COLO668 (cell line): ENCODE results near the gene MBNL2.
A peak's percentile ranks its signal among the peaks of the same experiment; 100 is the strongest.

Experiments
- DNase-seq: peaks from one replicate; lab custom pipeline; 2025; ENCODE audit not compliant: unreplicated experiment; lab: John Stamatoyannopoulos, UW

Gene MBNL2

DNA sequence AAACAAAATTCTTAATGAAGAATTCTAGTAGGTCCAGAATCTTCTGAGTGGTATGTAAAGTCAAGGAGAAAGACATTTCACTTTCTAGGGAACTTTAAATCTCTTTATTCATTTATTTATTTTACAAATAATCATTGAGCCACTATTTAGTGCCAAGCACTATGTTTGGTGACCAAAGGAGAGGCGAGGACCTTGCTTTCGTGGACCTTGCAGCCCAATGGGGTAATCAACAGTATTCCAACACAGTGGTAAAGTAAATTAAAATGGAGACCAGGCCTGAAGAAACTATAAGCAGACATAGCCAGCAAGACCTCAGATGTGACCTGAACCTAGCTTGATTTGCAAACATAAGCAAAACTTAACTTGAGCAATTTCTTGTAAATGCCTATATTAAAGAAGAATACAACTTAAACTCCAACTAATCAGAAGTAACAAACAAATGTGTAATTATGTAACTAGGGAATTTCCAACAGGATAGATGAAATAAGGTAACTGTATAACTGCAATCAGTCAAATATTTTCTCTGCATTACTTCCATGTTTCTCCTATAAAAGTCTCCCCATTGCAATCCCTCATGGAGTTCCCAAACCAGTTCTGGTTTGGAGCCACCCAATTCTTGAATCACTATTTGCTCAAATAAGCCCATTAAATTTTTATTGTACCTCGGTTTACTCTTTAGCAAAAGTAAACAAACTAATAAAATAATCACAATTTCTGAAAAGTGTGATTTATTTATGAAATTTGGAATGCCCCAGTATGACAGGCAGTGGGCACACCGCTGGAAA, 67.6 kb downstream of the MBNL2 start:
- DNase-seq, result no peak

DNA sequence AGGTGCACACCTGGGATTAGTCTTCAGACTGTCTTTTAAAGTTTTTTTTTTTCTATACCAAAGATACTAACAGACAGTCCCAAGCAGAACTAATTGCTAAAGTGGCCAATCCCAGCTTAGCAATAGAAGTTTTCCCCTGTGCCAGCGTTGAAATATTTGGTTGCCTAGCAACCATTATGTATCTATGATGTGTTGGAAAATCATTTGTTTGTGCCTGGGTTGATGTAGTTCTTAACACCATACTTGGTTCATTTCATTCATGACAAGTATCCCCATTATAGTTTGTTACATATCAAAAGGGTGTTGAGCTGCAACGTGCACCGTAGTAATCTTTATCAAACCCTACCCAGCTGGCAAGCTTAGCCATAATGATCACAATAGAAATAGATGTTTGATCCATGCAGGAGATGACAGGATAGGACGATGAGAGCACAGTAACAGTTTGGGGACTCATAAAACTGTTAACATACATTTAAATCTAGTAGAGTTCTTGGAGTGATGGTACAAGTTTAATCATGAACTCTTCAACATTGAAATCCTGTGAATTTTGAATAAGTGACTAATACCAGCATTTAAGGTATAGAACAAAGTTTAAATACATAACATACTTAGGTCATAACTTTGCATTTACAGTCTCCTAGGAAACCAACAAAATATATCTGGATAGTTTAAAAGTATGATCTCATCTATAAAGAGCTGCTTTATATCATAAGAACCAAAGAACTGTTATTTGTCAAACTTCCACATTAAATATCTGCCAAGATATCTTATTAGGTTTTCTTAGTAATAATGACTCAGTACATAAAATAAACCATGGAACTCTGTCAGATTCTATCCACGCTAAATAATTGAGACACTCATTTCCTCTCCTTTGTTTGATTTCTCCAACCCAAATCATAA, 73.4 kb downstream of the MBNL2 start:
- no peak for DNase-seq

DNA sequence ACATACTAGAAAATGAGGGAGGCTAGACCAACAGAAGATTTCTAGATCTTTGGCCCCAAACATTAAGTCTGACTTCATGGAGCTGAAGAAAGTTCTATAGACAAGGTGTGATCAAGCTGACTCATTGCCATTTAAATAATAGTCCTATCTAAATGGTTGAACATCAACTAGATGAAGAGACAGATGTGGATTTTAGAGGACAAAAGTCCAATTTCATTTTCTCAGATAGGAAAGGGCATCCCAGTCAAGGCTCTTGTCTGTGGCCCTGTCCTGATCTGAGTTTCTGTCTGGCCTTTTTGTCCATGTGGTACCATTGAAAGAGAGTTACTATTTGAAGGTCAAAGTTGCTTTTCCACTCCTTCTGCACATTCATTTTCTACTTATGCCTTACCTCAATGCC, 74.6 kb downstream of the MBNL2 start:
- no peak for DNase-seq

DNA sequence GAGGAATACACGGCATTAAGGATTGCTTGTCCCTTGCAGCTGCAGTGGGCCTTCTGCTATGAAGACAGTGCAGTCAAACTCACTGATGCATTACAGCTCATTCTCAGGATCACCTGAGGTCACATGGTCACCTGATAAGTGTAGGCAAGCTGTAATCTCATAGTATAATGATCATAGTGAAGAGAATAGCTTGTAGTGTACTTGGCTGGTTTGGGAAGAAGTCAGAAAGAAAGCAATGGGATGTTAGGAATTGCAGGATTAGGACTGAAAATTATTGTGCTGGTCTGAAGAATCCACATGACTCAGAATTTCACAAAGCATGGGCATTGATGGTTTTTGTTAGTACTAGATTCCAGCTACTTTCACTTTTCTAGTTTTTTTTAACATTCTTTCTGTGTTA, 76.7 kb downstream of the MBNL2 start:
- DNase-seq, result no peak

DNA sequence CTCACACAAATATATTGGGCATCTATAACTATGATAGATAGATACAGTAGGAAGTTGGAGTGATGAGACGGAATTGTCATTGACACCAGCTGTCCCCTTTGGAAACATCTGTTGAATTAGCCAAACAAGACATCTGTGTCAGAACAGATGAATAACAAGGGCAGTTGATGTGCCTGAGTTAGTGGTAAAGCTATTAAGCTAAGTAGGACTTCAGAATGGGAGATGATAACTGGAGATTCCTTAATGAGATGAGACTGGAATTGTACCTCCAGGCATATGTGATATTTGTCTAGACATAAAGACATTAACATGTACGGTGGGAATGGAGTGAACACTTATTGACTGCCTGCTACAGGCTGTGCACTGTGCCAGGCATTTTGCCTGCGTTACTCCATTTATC, 78.7 kb downstream of the MBNL2 start:
- DNase-seq, result no peak

DNA sequence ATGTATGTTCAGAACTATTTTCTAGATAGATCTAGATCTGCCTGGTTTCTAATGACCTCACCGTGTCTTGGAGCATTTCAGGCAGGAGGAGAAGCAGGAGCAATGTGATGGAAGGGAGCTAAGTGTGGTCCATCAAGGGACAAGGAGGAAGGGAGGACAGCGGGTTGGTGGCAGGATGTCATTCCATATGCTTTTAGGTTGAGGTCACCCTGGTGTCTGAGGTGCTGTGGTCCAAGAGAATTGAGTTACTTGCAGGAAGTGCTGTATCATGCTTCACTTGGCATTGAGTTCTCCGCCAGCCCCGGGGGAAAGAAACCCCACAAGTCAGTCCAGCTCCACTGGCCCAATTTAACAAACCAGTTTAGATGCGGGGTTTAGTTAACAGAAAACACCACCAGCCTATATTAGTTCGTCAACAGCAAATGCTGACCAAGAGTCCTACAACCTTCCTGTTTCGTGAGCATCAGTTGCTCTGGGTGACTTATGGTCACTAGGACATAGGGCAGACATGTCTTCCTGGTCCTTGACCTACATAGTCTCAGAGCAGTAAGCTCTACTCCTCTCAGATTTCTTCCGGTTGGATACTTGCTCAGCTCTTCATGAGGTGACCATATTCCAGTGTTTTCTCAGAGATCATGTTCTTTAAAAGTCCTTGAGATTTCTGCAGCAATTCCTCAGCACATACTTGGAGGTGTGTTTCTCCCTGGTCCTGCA, 79.4 kb downstream of the MBNL2 start:
- DNase-seq, result no peak

DNA sequence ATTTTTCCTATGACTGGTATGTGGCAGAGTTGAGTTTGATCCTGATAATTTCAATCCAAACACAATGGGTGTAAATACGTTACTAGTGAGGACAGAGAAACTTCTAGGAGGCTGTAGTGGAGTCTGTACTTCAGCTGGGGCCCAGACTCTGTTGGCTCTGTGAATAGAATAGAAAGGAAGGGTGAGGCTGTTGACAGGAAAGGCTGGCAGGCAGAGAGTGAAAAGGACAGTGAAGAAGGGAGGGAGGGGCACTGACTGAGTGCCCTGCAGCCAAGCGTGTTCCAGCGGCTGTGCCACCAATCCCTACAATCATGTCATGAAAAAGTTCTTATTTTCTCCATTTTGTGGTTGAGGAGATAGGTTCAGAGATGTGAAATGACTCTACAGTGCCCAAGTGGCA, 80.5 kb downstream of the MBNL2 start:
- DNase-seq, result no peak

DNA sequence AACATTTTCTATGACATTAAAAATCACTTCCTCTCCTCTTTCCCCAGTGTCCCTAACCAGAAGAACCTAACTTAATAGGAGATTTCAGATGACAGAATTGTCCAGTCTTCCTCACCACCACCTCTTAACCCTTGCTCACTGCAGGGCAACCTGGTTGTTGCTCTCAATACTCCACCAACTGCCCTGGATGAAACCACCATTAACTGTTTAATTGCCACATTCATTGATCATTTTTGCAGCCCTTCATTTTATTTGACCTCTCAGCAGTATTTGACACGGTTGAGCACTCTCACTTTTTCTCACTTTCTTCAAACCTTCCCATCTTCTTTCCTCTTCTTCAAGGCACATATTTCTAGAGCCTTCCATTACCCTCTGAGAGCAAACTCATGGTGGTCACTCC, 84.0 kb downstream of the MBNL2 start:
- DNase-seq, result no peak

DNA sequence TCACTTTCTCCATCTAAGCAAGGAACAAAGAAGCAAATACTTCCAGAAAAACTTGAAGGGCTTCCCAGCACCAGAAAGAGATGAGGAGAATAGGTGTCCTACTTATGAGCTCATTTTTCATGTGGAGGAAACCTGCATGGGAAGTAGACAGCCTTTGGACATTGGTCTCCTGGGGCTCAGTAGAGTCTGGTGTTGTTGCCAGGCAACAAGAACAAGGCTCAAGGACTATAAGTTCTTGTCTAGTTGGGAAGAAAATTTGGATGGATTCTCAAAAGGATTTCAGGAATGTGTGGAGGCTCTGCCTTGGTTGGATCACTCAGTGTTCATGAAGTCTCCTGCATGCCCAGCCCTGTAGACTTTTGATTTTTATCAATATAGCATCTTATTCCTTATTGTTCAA, 84.5 kb downstream of the MBNL2 start:
- DNase-seq, result no peak

DNA sequence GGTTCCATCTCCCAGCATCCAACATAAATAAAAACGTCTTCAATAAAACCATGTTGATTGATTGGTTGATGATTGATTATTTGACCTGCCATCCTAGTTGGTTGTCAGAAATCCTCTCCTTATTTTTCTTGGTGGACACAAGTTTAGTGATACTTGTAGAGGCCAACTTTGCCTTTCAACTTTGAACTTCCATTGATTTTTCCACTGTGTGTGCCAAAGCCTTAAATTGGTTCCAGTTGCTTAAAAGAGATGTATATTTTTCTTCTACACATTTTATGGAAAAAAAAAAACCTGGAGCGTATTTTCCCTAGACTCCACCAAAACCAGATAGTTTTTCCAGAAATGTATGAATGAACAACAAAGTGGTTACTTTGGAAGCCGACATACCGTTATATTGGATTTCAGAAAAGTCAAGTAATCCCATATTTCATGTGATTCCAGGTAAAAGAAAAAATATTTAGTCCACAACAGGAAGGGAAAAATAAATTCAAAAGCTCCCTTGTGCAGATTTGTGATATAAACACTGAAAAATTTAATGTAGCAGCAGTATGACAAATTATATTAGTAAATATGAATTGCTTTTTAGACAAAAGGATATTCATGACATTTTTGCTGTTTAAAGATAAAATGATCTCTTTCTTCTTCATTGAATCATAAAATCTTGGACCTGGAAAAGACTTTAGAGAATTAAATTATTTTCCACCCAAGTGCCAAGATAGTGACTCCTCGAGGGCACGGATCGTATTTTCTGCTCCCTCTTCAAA, 85.2 kb downstream of the MBNL2 start:
- DNase-seq, result no peak

DNA sequence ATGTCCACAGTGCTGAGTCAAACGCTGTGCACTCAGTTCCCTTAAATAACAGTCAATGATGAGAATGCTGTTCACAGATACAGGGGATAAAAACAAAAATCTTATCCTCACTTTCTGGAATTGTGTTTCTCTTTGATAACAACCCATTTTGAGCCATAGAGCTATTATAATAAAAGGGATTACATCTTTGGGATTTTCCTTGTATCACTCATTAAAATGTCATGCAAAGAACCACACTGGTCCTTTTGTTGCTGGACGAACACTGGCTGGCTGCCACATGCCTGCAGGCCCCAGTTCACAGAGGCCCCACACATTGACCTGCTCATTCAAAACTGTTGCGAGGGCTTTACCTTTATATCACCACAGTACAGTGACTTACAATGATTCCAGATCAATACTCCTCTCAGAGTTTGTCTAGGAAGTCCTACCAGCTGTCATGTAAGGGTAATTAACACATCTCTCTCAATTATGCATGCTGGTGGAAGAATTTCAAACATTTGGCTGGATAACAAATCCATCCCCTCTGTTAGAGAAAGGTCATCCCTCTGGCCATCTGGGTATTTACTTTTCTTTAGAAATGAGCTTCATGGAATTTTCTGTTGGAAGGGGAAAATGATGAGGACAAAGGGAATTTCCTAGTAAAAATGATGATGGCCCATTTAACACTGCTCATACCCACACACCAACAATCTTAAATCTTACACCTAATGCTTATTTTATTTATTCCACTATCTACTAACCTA, 85.9 kb downstream of the MBNL2 start:
- DNase-seq, result peak; percentile 54

DNA sequence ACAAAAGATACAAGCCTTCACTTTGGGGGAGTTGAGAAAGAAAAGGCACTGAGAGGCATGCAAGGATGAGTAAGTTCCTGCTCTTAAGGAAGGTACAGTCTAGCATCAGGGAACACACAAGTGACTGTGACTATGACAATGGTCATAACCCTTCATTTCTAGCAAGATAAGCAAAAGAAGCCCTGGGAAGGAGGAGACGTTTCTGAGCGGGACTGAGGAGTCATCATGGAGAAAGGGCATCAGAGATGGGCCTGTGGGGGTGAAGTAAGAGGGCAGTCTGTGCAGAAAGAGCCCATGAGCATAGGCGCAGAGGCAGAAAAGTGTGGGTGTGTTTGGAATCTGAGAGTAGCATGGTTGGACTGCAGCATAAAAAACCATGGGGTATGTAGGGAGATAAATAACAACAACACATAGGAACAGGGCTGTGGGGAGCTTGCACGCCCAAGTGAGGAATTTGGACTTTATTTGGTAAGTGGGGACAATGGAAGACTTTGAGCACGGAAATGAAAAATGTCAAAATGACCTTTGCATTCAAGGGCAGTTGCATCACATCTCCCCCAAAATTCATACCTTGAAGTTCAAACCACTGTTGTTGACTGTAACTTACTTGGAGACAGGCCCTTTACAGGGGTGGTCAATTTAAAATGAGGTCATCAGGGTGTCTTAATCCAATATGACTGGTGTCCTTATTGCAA, 86.7 kb downstream of the MBNL2 start:
- DNase-seq, result no peak

DNA sequence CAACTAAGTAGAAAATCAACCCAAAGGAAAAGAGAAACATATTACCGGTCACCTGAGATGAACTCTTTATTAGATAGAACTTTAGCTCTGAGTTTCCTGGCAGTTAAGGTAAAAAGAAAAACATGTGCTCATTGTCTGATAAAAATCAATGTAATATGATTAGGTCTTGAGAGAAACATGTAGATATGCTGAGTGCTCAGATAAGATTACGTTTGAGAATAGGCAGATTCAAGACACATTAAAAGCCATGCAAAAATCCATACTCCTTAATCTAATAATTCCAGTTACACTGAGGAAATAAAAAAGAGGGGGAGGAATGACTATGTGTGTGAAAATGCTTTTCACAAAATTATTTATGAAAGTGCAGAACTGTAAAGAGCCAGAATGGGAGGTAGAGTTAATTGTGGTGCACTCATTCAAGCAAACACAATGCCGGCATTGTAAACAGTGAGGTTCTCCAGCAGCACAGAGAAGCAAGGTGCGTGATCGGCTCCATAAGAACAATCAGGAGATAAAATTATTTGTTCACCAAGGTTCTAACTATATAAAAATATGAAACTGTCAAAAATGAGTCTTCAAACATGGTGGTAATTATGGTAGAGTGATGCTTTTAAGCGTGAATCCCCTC, 88.8 kb downstream of the MBNL2 start:
- no peak for DNase-seq

DNA sequence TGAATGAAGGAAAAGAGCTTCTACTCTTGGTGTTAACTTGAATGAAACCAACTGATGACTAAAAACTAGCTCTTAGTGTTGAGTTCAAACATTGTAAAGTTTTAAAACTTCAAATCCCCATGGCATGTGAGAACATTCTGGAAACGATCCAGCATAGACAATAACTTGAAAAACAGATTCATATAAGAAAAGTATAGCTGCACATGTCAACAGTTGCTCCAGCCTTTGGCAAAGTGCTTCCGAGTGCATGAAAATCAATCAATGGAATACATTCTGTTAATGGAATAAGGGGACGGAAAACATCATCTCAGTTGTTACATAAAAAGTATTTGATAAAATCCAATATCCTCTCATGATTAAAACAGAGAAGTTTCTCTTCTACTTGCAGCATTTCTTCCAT, 89.8 kb downstream of the MBNL2 start:
- DNase-seq, result no peak

DNA sequence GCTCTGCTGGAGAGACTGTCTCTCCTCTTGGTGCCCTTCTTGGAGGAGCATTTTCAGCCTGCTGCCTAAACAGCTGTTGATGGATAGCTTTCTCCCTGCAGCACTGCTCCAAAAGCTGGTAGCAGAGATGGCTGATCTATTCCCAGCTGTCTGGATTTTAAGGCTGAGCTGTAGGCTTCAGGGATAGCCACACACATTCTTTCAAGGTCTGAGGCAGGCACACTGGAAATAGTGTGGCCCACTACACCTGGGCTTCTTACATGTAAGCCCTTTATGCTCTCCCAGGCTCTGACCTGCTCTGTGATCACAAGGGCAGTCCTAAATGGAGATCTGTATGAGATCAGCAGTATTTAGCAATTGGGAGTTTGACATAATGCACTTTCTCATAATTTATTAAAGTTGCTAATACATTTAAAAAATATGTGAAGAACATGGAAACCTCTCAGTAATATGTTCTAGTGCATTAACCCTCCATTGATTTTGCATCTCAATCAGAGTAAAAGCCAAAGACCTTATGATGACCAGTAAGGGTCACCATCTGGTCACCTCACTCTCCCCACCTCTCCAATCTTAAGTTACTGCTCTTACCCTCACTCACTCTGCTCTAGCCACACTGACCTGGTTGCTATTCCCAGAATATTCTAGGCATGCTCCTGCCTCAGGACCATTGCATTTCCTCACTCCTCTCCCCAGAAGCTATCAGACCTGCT, 91.6 kb downstream of the MBNL2 start:
- no peak for DNase-seq

DNA sequence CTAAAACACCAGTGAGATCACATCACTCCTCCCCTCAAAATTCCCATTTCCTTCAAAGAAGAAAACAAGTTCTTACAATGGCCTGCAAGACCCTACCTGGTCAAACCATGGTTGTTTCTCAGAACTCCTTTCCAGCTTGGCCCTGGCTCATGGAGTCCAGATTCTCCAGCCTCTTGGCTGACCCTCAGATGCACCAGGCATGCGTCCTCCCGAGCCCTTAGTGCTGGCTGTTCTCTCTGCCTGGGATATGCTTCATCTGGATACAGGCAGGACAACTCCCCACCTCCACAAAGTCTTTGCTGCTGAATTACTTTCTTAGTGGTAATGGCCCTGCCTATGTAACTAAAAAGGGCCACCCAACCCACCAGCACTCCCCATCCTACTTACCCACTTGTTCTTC, 94.3 kb downstream of the MBNL2 start:
- DNase-seq, result no peak

DNA sequence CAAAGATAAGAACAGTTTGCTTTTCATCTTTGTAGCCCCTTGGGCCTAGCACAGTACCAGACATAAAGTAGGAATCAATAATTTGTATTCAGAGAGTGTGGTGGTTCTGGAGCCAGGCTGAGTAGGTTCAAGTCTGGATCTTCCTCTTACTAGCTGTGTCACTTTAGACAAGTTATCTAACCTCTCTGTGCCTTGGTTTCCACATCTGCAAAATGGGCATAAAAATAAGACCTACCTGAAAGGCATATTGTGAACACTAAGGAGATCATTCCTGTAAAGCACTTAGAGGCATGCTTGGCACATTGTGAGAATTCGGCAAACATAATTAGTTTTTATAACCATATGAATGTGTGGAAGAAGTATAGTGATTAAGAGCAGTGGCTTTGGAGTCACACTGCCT, 95.8 kb downstream of the MBNL2 start:
- no peak for DNase-seq

DNA sequence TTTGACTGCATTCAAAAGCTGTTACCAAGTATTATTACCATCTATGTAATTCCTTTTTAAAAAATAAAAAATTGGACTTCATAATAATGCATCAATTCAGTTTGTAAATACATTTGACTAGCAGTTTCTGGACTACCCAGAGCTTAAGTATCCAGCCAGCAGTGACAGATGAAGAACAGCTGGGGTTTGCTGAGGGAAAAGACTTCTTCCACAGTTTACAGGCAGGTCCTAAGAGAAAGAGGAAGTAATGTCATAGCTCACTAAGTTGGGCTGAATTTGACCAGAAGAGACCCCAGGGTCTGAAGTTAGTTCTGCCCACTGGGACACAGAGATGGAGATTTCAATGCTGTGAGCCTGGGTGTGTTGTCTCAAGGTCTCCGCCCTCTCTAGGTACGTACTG, 96.4 kb downstream of the MBNL2 start:
- DNase-seq, result no peak
